Neuron (in vitro differentiated cells): ENCODE data around the gene KLHDC7B.

Experiments
- H2AFZ ChIP-seq: one replicate; pipeline ENCODE4 v1.6.1; 2013; ENCODE audit warnings: low read depth, mild to moderate bottlenecking, inconsistent platforms, low read length, moderate library complexity
- H3K27me3 ChIP-seq: one replicate; pipeline ENCODE4 v1.6.1; 2013; ENCODE audit warnings: low read length; ENCODE audit not compliant: insufficient read depth
- H3K36me3 ChIP-seq: one replicate; pipeline ENCODE4 v1.6.1; 2013; ENCODE audit warnings: low read length; ENCODE audit not compliant: insufficient read depth
- H3K4me1 ChIP-seq: one replicate; pipeline ENCODE4 v1.6.1; 2013; ENCODE audit warnings: low read length; ENCODE audit not compliant: insufficient read depth
- H3K4me3 ChIP-seq: 2 replicates; pipeline ENCODE4 v1.5.1; 2013; ENCODE audit warnings: mild to moderate bottlenecking, low read length, moderate library complexity
- H3K9me3 ChIP-seq: one replicate; pipeline ENCODE4 v1.6.1; 2013; ENCODE audit warnings: low read length

Gene KLHDC7B

GRCh38 chr22:50545522-50546325 lies at the start of gene KLHDC7B:
TSS of gene KLHDC7B (plus strand) at chr22:50545899. CDS start at chr22:50546244, 345 bp downstream.
- Histone ChIP-seq H3K9me3 (no peaks in the 10 kb centered on the region), H3K4me1 (no peaks in the 10 kb centered on the region), H3K4me3 (no peak within 1 kb of the TSS), H3K27me3 (peaks cover 11% of the 10 kb centered on the region), H2AFZ (no peak within 1 kb of the TSS), H3K36me3 (no peaks in the 10 kb centered on the region)

DNA sequence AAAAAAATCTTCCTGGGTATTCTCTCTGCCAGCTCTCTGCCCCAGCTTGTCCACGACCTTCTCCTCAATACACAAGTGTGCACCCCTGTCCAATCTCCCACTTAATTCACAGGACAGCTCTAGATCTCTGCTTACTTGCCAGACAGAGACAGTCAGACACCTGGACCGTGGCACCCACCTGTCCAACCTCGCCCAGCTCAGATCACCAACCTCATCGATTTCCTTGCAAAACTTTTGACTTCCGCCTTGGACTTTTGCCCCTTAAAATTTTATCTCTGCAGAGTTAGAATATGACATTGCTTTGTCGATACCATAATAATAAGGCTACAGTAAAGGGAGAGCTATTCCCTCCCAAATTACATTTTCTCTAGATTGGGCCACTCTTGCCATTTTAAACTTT lies 48.6 kb upstream of the KLHDC7B start:
- Histone ChIP-seq H2AFZ (no peak overlapping the region), H3K9me3 (no peaks in the 10 kb centered on the region), H3K4me1 (no peaks in the 10 kb centered on the region), H3K36me3 (no peaks in the 10 kb centered on the region), H3K4me3 (no peak overlapping the region), H3K27me3 (no peaks in the 10 kb centered on the region)

DNA sequence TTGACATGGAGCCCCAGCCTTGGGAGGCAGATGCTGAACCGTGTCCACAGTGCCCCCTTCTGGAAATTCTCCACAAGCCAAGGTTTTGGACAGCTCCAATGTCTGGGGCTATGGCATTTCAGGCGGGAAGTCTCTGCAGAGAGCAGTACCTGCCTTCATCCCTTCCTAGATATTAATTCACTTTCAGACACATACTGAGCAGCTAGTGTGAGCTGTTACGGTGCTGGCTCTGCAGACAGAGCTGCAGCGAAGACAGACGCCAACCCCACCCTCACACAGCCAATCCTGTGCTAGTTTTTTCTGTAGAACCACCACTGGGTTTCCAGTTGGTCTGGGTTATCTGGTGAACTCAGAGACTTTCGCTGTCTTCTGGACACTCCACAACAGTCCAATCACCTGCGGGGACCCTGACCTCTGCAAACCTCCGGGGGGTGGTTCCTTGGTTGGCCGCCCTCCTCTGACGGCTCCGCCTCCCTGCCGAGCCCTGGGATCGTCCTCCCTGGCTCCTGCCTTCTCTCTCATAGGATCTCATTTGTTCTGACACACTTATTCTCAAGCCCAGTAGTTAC lies 47.3 kb upstream of the KLHDC7B start:
- no peak overlapping the region for H3K4me3 ChIP-seq
- H3K36me3 ChIP-seq: peaks cover 12% of the 10 kb centered on the region
- no peaks in the 10 kb centered on the region for H3K9me3 ChIP-seq
- no peaks in the 10 kb centered on the region for H3K27me3 ChIP-seq
- H3K4me1 ChIP-seq: no peaks in the 10 kb centered on the region
- H2AFZ ChIP-seq: no peak overlapping the region

- H3K4me1 ChIP-seq: no peaks in the 10 kb centered on the region
Measured at GRCh38 chr22:50500452-50500851, 45.2 kb upstream of the KLHDC7B start.

GRCh38 chr22:50502096-50502495 lies 43.6 kb upstream of the KLHDC7B start:
- H3K27me3 ChIP-seq: no peaks in the 10 kb centered on the region
- H2AFZ ChIP-seq: no peak overlapping the region
- peaks cover 31% of the 10 kb centered on the region for H3K36me3 ChIP-seq
- no peaks in the 10 kb centered on the region for H3K9me3 ChIP-seq
- no peak overlapping the region for H3K4me3 ChIP-seq
- peaks cover 9% of the 10 kb centered on the region for H3K4me1 ChIP-seq

More at GRCh38 chr22:50500452-50500851, 45.2 kb upstream of the KLHDC7B start:
- H2AFZ ChIP-seq: no peak overlapping the region
- H3K27me3 ChIP-seq: no peaks in the 10 kb centered on the region
- H3K4me3 ChIP-seq: no peak overlapping the region
- H3K36me3 ChIP-seq: peaks cover 23% of the 10 kb centered on the region
- no peaks in the 10 kb centered on the region for H3K9me3 ChIP-seq

- no peaks in the 10 kb centered on the region for H3K27me3 ChIP-seq
- H3K4me1 ChIP-seq: peaks cover 9% of the 10 kb centered on the region
- H2AFZ ChIP-seq: no peak overlapping the region
- no peak overlapping the region for H3K4me3 ChIP-seq
- peaks cover 31% of the 10 kb centered on the region for H3K36me3 ChIP-seq
- no peaks in the 10 kb centered on the region for H3K9me3 ChIP-seq
Measured at GRCh38 chr22:50502628-50503474, 42.8 kb upstream of the KLHDC7B start.

GRCh38 chr22:50503475-50504145 lies 42.1 kb upstream of the KLHDC7B start:
- H2AFZ ChIP-seq: no peak overlapping the region
- no peak overlapping the region for H3K4me3 ChIP-seq
- H3K4me1 ChIP-seq: peaks cover 11% of the 10 kb centered on the region
- H3K9me3 ChIP-seq: no peaks in the 10 kb centered on the region
- H3K27me3 ChIP-seq: no peaks in the 10 kb centered on the region
- H3K36me3 ChIP-seq: peaks cover 31% of the 10 kb centered on the region

DNA sequence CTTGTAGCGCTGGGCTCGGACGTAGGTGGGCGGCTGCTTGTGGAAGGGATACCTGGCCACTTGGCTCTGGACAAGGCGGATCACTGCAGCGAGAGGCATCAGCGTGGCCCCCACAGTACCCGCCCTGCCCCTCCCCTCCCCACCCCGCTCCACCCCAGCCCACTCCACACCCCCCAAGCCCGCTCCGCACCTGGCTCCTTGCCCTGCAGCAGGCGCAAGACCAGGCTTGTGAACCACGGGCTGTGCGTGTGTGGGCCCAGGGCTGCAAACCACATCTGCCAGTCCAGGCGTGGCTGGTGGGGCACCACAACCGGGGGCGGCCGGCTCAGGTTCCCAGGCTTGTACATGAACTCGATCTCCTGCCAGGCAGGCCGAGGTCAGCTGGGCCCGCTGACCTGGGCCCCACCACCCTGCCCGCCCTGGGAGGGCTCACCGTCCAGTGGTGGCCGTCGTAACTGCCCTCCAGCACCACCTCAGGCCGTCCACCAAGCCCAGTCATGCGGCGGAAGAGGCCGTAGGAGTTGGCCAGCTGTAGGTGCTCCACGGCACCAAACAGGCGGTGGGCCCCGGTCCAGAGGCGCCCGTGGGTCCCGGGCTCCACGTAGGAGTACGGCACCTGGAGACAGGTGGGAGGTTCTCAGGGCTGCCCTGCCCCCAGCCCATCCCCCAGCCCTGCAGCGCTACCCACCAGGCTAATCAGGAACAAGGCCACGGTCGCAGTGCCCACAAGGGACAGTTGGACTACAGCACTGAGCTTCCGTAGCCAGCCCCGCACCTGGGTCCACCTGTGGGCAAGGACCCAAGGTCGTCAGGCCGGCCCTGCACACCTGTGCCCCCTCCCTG lies 41.1 kb upstream of the KLHDC7B start:
- Histone ChIP-seq H3K9me3 (no peaks in the 10 kb centered on the region), H2AFZ (no peak overlapping the region), H3K36me3 (peaks cover 31% of the 10 kb centered on the region), H3K4me3 (no peak overlapping the region), H3K4me1 (peaks cover 21% of the 10 kb centered on the region), H3K27me3 (no peaks in the 10 kb centered on the region)

- Histone ChIP-seq H3K9me3 (no peaks in the 10 kb centered on the region), H3K4me3 (no peak overlapping the region), H3K4me1 (peaks cover 21% of the 10 kb centered on the region), H3K27me3 (no peaks in the 10 kb centered on the region), H3K36me3 (peaks cover 34% of the 10 kb centered on the region), H2AFZ (no peak overlapping the region)
Measured at GRCh38 chr22:50505276-50505775, 40.4 kb upstream of the KLHDC7B start.

DNA sequence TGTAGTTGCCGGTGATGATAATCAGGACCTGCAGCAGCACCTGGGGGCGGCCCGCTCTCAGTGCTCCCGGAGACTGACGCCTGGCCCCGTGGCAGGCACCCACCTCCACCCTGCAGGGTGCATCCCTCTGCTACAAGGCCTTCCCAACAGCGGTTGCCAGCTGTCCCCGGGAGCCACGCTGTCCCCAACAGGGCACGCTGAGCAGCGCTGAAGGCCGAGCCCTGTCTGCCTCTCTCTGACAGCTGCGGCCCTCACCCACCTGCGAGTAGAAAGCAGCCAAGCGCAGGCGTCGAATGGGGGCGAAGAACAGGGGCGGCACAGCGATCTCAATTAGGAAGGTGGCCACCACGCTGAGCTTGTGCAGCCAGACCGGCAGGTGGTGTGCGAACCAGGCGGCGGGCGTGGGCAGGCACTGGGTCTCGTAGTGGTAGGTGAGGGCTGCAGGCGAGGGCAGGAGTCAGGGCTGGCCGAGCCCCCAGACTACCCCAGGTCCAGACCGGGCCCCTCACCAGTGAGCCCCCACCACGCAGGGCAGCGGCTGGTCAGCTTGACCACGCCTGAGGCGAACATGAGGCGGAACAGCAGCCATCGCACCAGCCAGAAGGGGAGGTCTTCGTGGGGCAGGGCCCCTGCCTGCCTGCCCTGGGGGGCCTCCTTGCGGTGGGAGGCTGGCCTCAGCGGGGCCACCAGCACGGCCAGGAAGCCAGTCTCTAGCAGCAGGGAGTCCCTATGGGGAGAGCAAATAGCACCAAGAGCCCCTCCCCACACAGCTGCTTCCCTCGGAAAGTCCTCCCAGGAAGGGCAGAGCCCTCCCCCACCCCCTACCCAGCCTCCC lies 39.7 kb upstream of the KLHDC7B start:
- peak overlapping the region; percentile 98 for H3K4me3 ChIP-seq
- peaks cover 36% of the 10 kb centered on the region for H3K36me3 ChIP-seq
- H3K4me1 ChIP-seq: peaks cover 21% of the 10 kb centered on the region
- H2AFZ ChIP-seq: no peak overlapping the region
- no peaks in the 10 kb centered on the region for H3K27me3 ChIP-seq
- no peaks in the 10 kb centered on the region for H3K9me3 ChIP-seq

DNA sequence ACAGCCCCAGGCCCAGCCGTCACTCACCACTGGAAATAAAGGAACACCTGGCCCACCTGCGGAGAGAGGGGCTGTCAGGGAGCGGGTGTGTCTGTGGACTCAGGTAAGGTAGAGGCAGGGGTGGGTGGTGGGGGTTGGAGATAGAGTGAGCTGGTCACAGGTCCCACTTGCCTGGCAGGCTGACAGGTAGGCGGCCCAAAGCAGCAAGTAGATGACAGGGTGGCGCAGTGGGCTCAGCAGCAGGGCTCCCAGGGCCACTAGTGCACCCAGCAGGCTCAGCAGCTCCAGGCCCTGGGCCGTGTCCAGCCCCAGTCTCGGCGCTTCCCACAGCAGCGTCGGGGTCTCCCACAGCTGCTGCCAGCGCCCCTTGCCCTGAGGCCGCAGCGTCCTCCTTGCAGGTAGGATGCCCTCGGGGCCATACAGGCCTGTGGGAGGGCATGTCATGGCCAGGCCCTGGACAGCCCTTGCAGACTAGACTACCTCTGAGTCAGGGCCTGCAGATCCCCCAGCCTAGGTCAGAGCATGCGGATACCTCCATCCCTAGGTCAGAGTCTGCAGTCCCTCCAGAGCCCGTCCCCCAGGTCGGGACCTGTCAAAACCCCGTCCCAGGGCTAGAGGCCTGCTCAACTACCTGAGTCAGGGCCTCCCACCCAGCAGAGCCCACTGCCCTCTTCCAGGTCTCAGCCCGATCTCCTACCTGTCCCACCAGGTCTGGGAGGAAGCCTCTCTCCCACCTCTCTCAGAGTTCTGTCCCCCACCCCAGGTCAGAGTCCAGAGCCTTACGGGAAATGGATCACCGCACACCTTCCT lies 38.9 kb upstream of the KLHDC7B start:
- peak overlapping the region; percentile 6 for H2AFZ ChIP-seq
- peak overlapping the region; percentile 98 for H3K4me3 ChIP-seq
- H3K9me3 ChIP-seq: no peaks in the 10 kb centered on the region

More for the DNA sequence above, 38.9 kb upstream of the KLHDC7B start:
- Histone ChIP-seq H3K36me3 (peaks cover 36% of the 10 kb centered on the region), H3K27me3 (no peaks in the 10 kb centered on the region), H3K4me1 (peaks cover 21% of the 10 kb centered on the region)
